Hematopoietic multipotent progenitor cell treated with erythropoietin and hydrocortisone succinate and interleukin-3 and kit ligand, for 17 days (in vitro differentiated cells): Measurements from ENCODE around the gene STON1.
"Not testable (repeated sequence)": the region's sequence is repeated elsewhere in the genome, so short reads cannot be mapped to it uniquely, and the experiment has no call there.

Experiments
- DNase-seq: peaks from one replicate; pipeline ENCODE4 v3.0.0-alpha.2; 2015; ENCODE audit warnings: low spot score

Gene STON1, protein sequence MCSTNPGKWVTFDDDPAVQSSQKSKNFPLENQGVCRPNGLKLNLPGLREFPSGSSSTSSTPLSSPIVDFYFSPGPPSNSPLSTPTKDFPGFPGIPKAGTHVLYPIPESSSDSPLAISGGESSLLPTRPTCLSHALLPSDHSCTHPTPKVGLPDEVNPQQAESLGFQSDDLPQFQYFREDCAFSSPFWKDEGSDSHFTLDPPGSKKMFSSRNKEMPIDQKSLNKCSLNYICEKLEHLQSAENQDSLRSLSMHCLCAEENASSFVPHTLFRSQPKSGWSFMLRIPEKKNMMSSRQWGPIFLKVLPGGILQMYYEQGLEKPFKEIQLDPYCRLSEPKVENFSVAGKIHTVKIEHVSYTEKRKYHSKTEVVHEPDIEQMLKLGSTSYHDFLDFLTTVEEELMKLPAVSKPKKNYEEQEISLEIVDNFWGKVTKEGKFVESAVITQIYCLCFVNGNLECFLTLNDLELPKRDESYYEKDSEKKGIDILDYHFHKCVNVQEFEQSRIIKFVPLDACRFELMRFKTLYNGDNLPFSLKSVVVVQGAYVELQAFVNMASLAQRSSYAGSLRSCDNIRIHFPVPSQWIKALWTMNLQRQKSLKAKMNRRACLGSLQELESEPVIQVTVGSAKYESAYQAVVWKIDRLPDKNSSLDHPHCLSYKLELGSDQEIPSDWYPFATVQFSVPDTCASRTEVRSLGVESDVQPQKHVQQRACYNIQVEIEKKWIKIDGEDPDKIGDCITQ

DNA sequence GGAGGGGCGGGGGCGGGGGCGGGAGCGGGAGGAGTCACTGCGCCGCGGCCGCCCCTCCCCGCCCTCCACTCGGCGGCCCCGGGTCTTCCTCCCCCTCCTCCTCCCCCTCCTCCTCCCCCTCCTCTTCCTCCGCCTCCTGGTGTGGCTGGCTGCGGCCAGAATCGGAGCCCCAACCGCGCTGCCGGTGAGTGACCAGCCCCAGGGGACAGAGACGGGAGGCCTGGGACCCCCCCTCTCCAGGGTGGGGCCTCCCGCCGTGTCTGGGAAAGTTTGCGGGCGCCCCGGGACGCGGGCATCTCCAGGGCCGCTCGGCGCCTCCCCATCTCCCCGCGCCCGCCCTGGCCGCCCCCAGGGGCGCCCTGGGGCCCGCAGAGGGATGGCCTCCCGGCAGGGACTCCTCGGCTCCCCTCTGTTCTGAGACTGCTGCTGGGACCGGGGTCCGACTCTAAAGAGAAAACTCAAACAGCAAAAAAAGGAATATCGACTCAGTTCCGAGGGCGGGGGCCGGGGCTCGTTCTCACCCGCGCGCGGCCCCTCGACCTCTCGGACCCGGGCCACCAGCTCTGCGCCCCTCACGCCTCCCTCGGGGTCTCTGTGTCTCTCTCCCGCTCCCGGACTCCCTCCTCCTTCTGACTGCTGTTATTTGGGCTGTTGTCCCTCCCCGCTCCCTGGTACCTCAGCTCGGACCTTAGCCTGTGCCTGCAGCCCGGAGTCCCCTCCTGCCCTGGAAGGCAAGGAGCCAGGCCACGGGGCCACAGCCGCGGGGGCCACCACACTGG is at the start of gene STON1:
TSS of gene STON1 (plus strand) at position 122 of the 779 bp plus-strand sequence. CDS start 50,480 bp downstream, outside the sequence.
- DNase-seq = no peak

DNA sequence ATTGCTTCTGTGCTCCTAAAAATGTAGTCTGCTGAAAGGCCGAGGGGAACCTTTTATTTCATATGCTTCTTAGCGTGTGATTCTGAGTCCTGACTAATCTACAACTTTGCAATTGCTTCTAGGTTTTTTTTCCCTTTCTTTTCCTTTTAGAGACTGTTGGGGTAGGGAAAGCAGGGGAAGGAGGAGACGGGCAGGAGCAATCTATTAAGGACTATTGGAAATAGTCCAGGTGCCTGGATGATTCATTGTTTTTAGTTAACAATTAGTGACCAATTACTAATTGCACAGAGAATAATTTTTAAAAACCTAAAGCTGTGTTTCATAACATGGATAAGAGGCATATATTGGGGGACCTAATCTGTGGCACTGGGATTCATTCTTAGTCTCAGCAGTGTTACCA is 49.4 kb upstream of the STON1 start:
- DNase-seq = no peak

- DNase-seq = no peak
Measured at GRCh38 chr2:48482313-48482712, 47.6 kb upstream of the STON1 start.

DNA sequence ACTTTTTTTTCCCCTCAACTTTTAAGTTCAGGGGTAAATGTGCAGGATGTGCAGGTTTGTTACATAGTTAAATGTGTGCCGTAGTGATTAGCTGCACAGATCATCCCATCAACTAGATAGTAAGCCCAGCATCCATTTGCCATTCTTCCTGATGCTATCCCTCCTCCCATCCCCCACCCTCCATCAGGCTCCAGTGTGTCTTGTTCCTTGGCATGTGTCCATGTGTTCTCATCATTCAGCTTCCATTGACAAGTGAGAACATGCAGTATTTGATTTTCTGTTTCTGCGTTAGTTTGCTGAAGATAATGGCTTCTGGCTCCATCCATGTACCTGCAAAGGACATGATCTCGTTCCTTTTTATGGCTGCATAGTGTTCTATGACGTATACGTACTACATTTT is 47.2 kb upstream of the STON1 start:
- DNase-seq = no peak

DNA sequence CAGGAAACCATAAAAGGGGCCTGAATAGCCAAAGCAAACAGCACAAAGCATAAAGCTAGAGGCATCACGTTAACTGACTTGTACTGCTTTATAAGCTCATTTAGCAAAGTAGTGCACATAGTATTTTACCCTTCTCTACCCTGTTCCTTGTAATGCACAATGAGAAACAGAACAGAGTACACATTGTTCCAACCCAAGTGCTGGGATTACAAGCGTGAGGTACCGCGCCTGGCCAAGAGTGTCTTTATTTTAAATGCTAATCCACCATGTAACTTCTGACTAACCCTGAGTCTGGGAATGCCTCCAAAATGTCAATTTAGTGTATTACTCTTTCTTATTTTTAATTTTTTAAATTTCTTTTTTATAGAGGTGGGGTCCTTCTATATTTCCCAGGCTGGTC is 46.4 kb upstream of the STON1 start:
- no peak for DNase-seq

- DNase-seq = no peak
Measured at GRCh38 chr2:48483916-48484315, 46.0 kb upstream of the STON1 start.

DNA sequence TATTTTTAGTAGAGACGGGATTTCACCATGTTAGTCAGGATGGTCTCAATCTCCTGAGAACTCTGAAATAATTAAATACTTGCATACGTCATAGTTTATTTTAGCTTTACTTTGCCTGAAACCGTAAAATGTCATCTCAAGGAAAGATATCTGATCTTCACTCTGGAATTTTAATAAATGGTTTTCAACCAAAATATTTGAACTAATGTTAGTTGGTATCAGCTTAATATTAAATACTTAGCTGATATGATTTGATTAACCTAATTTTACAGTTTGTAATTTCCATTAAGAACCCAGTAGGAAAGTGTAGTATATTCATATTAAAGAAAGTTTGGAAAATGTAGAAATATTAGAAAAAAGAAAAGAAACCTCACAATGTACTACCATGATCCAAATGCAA is 41.4 kb upstream of the STON1 start:
- no peak for DNase-seq

- no peak for DNase-seq
Measured at GRCh38 chr2:48496849-48497248, 33.1 kb upstream of the STON1 start.

- DNase-seq = no peak
Measured at GRCh38 chr2:48504647-48505327, 25.2 kb upstream of the STON1 start.

- DNase-seq = no peak
Measured at GRCh38 chr2:48507111-48507510, 22.8 kb upstream of the STON1 start.

DNA sequence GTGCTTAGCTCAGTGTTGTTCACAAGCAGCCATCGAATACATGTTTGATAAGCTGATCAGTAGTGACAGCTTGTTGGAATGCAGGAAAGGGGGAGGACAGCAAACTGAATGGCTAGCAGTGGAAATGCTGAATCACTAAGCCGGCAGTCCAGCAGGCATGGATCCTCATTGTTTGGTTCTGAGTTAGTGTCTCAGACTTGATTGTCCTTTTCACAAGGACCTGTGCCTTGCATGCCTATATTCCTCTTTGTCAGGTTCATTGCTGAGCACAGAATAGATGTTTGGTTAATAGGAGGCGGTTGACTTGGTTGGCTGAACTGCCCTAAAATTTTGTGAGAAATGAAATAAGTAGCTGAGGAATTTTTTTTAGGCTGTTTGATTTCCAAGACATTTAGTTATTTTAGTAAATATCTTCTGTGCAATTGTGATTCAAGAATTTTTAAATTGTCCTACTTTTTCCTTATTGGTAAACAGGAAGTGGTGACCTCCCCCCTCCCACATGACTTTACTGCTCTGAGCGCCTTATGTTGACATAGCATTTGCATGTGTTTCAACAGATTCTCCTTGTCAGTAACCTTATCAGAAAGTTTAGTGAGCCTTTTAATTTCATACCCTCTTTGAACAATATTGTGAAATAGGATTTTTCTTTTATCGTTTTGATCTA is 21.4 kb upstream of the STON1 start:
- no peak for DNase-seq

GRCh38 chr2:48510329-48510728 is 19.6 kb upstream of the STON1 start:
- DNase-seq = no peak

DNA sequence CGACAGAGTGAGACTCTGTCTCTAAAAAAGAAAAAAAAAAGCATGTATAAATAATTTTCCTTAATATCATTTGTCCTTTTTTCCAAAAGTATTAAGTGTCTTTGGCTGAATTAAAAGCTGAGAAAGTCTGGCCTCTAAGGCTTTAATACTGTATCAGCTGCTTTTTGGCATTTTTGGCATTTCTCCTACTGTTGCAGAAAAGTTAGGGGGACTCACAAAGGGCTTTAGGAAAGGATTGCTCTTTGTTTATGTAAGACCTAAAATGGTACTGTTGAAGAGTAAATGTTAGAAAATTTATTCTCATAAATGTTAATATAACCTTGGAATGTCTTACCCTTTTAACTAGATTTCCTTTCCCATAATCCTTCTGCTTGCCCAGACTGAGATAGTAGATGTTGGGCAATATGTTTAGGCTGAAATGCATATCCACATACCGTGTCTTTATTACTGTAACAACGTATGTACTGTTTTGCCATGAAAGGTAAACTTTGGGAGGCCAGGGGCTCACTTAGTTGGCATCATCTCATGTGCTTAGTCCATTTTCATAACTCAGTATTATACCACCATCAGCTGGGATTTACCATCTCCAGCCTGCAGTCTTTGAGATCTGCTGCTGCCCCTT is 18.0 kb upstream of the STON1 start:
- no peak for DNase-seq

DNA sequence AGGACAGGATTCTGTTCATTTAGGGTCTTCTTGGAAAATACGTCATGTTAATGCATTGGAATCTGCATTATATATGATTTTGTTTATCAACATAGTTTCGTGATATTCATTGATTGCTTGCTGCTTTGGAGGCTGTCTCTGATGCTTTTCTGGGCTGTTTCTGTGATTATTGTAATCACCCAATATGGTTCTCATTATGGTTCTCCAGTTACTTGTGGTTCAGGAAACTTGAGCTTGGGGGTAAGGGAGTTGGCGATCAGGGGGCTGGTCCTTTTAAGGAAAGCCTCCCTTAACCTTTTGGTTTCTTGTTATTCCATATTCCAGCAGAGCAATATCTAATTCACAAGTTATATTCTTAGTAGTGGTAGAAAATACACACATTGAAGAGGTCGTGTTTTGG is 17.4 kb upstream of the STON1 start:
- DNase-seq = no peak

DNA sequence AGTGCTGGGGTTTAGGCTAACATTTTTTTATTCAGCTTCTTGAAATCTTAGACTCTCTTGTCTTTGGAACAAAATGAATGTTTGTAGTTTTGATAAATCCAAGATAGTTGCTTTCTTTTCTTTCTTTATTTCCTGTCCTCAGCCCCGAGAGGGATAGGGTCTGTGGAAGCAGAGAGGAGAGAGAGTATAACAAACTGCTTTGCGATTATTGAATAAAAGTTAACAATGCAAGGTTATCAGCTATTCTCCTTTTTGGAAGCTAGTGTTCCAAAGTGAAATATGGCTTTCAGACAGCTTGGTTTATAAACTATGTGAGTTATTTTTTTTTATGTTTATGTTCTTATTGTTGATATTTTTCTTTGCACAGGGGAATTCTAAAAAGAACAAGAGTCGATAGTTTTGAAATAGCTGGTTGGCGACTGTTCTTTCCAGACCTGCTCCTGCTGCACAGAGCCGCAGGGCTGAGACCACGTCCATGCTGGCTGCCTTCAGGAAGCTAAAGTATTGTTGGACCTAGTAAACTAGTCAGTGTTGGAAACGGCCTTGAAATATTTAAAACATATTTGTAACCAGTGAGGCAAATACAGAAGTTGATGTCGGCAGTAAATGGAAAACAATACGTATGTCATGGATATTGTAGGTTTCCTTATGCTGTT is 15.5 kb upstream of the STON1 start:
- DNase-seq = no peak

DNA sequence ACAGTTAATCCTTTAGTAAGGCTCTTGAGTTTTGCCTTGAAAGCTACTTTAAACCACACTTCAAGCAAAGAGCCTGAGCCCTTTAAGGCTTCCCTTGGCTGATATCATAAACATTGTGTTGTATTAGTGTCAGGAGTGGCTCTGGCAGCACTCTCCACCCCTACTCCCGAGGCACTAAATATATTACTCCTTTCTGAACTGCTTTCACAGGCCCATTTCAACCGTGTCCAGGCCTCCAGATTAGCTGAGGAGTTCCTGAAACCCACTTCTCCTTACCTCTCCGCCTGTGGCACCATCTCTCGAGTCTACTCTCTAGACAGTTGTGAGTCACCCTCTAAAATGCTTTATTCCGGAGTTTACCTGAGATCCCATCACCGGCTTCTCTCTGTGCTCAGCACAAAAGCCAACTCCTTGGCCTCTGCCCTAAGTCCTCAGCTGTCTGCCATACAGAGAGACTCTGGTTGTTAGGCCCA is 14.4 kb upstream of the STON1 start:
- DNase-seq = no peak

- DNase-seq = no peak
Measured at GRCh38 chr2:48519593-48519992, 10.4 kb upstream of the STON1 start.

- DNase-seq = not testable (repeated sequence)
Measured at GRCh38 chr2:48524756-48525155, 5.2 kb upstream of the STON1 start.

DNA sequence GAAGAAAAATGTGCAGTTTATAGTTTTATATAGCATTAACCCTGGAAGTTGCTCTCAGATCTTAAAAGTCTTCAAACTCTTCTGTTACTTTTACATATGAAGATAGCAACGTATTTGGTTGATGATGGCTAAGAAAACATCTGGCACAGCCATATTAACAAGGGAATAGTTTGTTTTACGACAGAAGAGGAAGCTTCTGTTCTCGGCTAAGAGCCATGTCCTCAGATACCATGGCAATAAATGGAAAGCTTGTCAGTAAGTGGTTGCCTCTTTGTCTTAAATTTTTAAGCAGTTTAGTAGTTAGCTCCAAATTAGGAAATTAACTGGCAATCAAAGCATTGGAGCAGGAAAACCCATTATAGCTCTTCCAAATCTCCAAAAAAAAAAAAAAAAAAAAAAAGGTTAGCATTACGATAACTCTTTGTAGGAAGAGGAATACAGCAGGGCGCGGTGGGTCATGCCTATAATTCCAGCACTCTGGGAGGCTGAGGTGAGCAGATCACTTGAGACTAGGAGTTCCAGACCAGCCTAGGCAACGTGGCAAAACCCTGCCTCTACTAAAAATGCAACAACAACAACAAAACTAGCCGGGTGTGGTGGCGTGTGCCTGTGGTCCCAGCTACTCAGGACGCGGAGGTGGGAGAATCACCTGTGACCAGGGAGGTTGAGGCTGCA is 4.5 kb upstream of the STON1 start:
- no peak for DNase-seq
